Neuronal stem cell (in vitro differentiated cells): ENCODE data around the gene DHCR7.

Experiments used
- DNase-seq: peaks from one replicate; pipeline ENCODE4 v3.0.0-alpha.2; 2013; ENCODE audit warnings: low spot score
- H2AFZ ChIP-seq: one replicate; pipeline ENCODE4 v1.6.1; 2013; ENCODE audit warnings: mild to moderate bottlenecking, low read length, inconsistent platforms
- H2AK5ac ChIP-seq: 2 replicates; pipeline ENCODE4 v1.6.1; 2013; ENCODE audit warnings: low read depth, mild to moderate bottlenecking, inconsistent platforms, low read length, moderate library complexity, mixed read lengths
- H2BK120ac ChIP-seq: 2 replicates; pipeline ENCODE4 v1.6.1; 2013; ENCODE audit warnings: low read depth, mild to moderate bottlenecking, inconsistent platforms, low read length, moderate library complexity, mixed read lengths
- H2BK12ac ChIP-seq: one replicate; pipeline ENCODE4 v1.6.1; 2013; ENCODE audit warnings: low read length, inconsistent platforms
- H2BK15ac ChIP-seq: 2 replicates; pipeline ENCODE4 v1.6.1; 2013; ENCODE audit warnings: mild to moderate bottlenecking, low read length, inconsistent platforms, mixed read lengths
- H2BK5ac ChIP-seq: one replicate; pipeline ENCODE4 v1.6.1; 2013; ENCODE audit warnings: inconsistent platforms, mild to moderate bottlenecking, low read length, moderate library complexity
- H3K14ac ChIP-seq: one replicate; pipeline ENCODE4 v1.6.1; 2013; ENCODE audit warnings: low read length, inconsistent platforms
- H3K18ac ChIP-seq: 2 replicates; pipeline ENCODE4 v1.6.1; 2013; ENCODE audit warnings: low read length, inconsistent platforms
- H3K23ac ChIP-seq: 2 replicates; pipeline ENCODE4 v1.6.1; 2013; ENCODE audit warnings: low read depth, mild to moderate bottlenecking, mixed read lengths, low read length, inconsistent platforms; ENCODE audit not compliant: poor library complexity
- H3K27ac ChIP-seq: replicated peaks from 3 replicates; pipeline ENCODE4 v1.5.1; 2013; ENCODE audit warnings: low read length, inconsistent platforms
- H3K27me3 ChIP-seq, 3 experiments: 2 replicates each; pipeline ENCODE4 v1.6.1; 2013; ENCODE audit warnings: low read length in 3 of 3, mild to moderate bottlenecking in 2 of 3, inconsistent platforms in 1 of 3, low read depth in 1 of 3, mixed read lengths in 1 of 3, moderate library complexity in 1 of 3; ENCODE audit not compliant: control insufficient read depth in 3 of 3, insufficient read depth in 3 of 3
- H3K36me3 ChIP-seq, 2 donors: replicated peaks in 1 of 2; 2 replicates each; pipeline ENCODE4 v1.6.1; 2013; ENCODE audit warnings: low read length in 2 of 2; ENCODE audit not compliant: control insufficient read depth in 2 of 2, insufficient read depth in 2 of 2
- H3K4ac ChIP-seq: 2 replicates; pipeline ENCODE4 v1.6.1; 2013; ENCODE audit warnings: inconsistent platforms, mild to moderate bottlenecking, low read length, moderate library complexity
- H3K4me1 ChIP-seq, 2 donors: 1 replicate in 1 of 2; 2 replicates in 1 of 2; pipeline ENCODE4 v1.6.1; 2013; ENCODE audit warnings: low read length in 2 of 2, low read depth in 1 of 2; ENCODE audit not compliant: control insufficient read depth in 2 of 2, insufficient read depth in 1 of 2
- H3K4me2 ChIP-seq: one replicate; pipeline ENCODE4 v1.6.1; 2013; ENCODE audit warnings: mild to moderate bottlenecking, low read length, inconsistent platforms; ENCODE audit not compliant: insufficient read depth, poor library complexity, severe bottlenecking
- H3K4me3 ChIP-seq, 2 donors: 2 replicates each; pipeline ENCODE4 v1.5.1; 2013; ENCODE audit warnings: low read length in 2 of 2, mild to moderate bottlenecking in 2 of 2, inconsistent platforms in 1 of 2, moderate library complexity in 1 of 2
- H3K79me1 ChIP-seq: one replicate; pipeline ENCODE4 v1.6.1; 2013; ENCODE audit warnings: low read depth, mild to moderate bottlenecking, inconsistent platforms, low read length, moderate library complexity
- H3K9ac ChIP-seq: one replicate; pipeline ENCODE4 v1.6.1; 2013; ENCODE audit warnings: mild to moderate bottlenecking, low read depth, low read length, inconsistent platforms; ENCODE audit not compliant: poor library complexity
- H3K9me3 ChIP-seq, 2 donors: replicated peaks in 1 of 2; 2 replicates each; pipeline versions ENCODE3 to v1.6.1; 2013; ENCODE audit warnings: low read length in 2 of 2, mild to moderate bottlenecking in 2 of 2, inconsistent platforms in 1 of 2, low read depth in 1 of 2, mixed read lengths in 1 of 2, moderate library complexity in 1 of 2; ENCODE audit not compliant: control insufficient read depth in 2 of 2, insufficient read depth in 1 of 2
- H4K8ac ChIP-seq: one replicate; pipeline ENCODE4 v1.6.1; 2013; ENCODE audit warnings: low read depth, mild to moderate bottlenecking, inconsistent platforms, low read length, moderate library complexity
- H4K91ac ChIP-seq: one replicate; pipeline ENCODE4 v1.6.1; 2013; ENCODE audit warnings: low read length, low read depth, mild to moderate bottlenecking, inconsistent platforms; ENCODE audit not compliant: poor library complexity
- WGBS, 2 donors: extraction: QIAGEN DNeasy Blood & Tissue Kit; methylation state at CpG; one replicate each; pipeline ENCODE4 v1.1.7; 2013; ENCODE audit warnings: missing lambda C conversion rate in 2 of 2, mixed read lengths in 1 of 2; ENCODE audit not compliant: insufficient read length in 2 of 2, insufficient replicate concordance in 1 of 2; ENCODE audit errors: extremely low coverage in 2 of 2; 5-methylcytosine and 5-hydroxymethylcytosine counted together

DHCR7 gene

DNA sequence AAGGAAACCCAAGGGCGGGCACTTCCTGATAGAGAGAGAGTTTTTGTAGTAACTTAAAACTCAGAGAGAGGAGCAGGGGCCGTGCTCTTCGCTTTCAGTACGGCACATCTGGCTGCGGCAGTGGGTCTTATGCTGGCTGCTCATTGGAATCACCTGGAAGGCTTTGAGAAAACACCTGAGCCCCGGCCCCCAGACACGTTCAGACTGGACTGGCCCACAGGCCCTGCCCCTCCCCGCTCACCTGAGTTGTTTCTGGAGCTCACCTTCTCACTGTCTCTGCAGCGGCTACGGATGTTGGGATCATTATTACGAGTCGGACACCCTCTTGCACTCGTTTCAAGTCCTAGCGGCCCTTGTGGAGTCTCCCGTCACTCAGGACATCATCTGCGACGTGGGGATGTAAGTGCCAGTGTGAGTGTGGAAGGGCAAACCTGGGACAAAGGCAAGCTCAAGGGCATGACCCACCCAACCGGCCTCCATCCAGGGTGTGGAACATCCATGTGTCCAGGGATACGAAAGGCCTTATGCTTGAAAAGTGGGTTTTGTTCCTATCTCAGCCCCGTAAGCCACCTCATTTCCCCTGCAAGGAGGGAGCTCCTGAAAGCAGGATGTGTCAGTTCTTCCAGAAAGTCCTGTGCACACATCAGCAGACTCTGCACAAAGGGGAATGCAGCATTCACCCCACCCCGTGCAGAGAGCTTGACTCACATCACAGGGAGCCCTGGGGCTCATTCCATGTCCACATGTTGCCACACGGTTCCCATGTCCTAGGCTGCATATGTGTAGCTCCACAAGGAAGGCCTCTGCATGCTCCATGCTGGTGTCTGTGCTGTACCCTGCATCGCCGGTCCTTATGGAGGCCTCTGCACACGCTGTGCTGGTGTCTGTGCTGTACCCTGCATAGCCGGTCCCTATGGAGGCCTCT, 10.2 kb upstream of the DHCR7 start:
- Histone ChIP-seq H3K4me2 (no peak overlapping the region), H3K4me1 (peaks cover 9 to 13% of the 10 kb centered on the region in 2 donors), H3K4me3 (no peak overlapping the region), H4K91ac (no peak overlapping the region), H2BK15ac (no peak overlapping the region), H3K27me3 (no peaks in the 10 kb centered on the region), H3K18ac (peak overlapping the region; percentile 53), H3K36me3 (peaks cover 19 to 66% of the 10 kb centered on the region in 2 donors), H2BK12ac (no peak overlapping the region), H3K9me3 (no peaks in the 10 kb centered on the region), H3K27ac (no peak overlapping the region), H3K9ac (peak overlapping the region; percentile 66), H3K4ac (no peak overlapping the region), H3K79me1 (peaks cover 4% of the 10 kb centered on the region), H3K14ac (no peak overlapping the region), H2BK5ac (no peak overlapping the region), H2BK120ac (no peak overlapping the region), H4K8ac (no peak overlapping the region), H2AFZ (no peak overlapping the region), H2AK5ac (no peak overlapping the region), H3K23ac (peak overlapping the region; percentile 69)
- no peak for DNase-seq
- WGBS, 2 donors, result no CpG with 5 or more reads among the region's 26 CpGs

GRCh38 chr11:71456831-71457230, 8.6 kb upstream of the DHCR7 start:
- Histone ChIP-seq H3K23ac (no peak overlapping the region), H3K9me3 (no peaks in the 10 kb centered on the region), H3K36me3 (peaks cover 19 to 60% of the 10 kb centered on the region in 2 donors), H3K4ac (no peak overlapping the region), H2BK15ac (no peak overlapping the region), H2BK12ac (no peak overlapping the region), H2BK5ac (no peak overlapping the region), H2AK5ac (no peak overlapping the region), H3K79me1 (peaks cover 6% of the 10 kb centered on the region), H3K14ac (no peak overlapping the region), H3K27ac (no peak overlapping the region), H3K4me3 (no peak overlapping the region), H4K8ac (no peak overlapping the region), H3K27me3 (no peaks in the 10 kb centered on the region), H4K91ac (no peak overlapping the region), H3K9ac (no peak overlapping the region), H2AFZ (no peak overlapping the region), H2BK120ac (no peak overlapping the region), H3K18ac (no peak overlapping the region), H3K4me2 (no peak overlapping the region), H3K4me1 (peaks cover 16 to 18% of the 10 kb centered on the region in 2 donors)
- no CpG with 5 or more reads among the region's 10 CpGs for WGBS, 2 donors
- no peak for DNase-seq

- no peaks in the 10 kb centered on the region for H3K9me3 ChIP-seq
- no peak overlapping the region for H3K23ac ChIP-seq
- no peak for DNase-seq
- no peak overlapping the region for H2AFZ ChIP-seq
- H3K18ac ChIP-seq, result no peak overlapping the region
- H3K4ac ChIP-seq, result no peak overlapping the region
- peaks cover 19 to 62% of the 10 kb centered on the region in 2 donors for H3K36me3 ChIP-seq
- H2AK5ac ChIP-seq, result no peak overlapping the region
- no peaks in the 10 kb centered on the region for H3K27me3 ChIP-seq
- peaks cover 6% of the 10 kb centered on the region for H3K79me1 ChIP-seq
- H3K4me1 ChIP-seq, result peaks cover 16 to 18% of the 10 kb centered on the region in 2 donors
- no peak overlapping the region for H3K4me2 ChIP-seq
- no peak overlapping the region for H2BK15ac ChIP-seq
- H2BK120ac ChIP-seq, result no peak overlapping the region
- no peak overlapping the region for H2BK12ac ChIP-seq
- no peak overlapping the region for H3K27ac ChIP-seq
- WGBS, 2 donors, result no CpG with 5 or more reads among the region's 8 CpGs
- H2BK5ac ChIP-seq, result no peak overlapping the region
- peak overlapping the region; percentile 53 for H3K9ac ChIP-seq
- no peak overlapping the region for H3K4me3 ChIP-seq
- H4K8ac ChIP-seq, result no peak overlapping the region
- H3K14ac ChIP-seq, result no peak overlapping the region
- H4K91ac ChIP-seq, result no peak overlapping the region
These were observed 8.1 kb upstream of the DHCR7 start for GRCh38 chr11:71456294-71456693.

- Histone ChIP-seq H2BK15ac (no peak overlapping the region), H4K8ac (no peak overlapping the region), H3K79me1 (peaks cover 6% of the 10 kb centered on the region), H3K4me3 (peak overlapping the region in 1 of 2 donors; percentile 19), H4K91ac (no peak overlapping the region), H2AK5ac (no peak overlapping the region), H3K14ac (no peak overlapping the region), H3K18ac (no peak overlapping the region), H3K36me3 (peaks cover 19 to 54% of the 10 kb centered on the region in 2 donors), H3K9ac (no peak overlapping the region), H3K27me3 (no peaks in the 10 kb centered on the region), H3K27ac (no peak overlapping the region), H3K4me1 (peaks cover 12 to 20% of the 10 kb centered on the region in 2 donors), H3K4me2 (no peak overlapping the region), H2BK12ac (no peak overlapping the region), H3K9me3 (no peaks in the 10 kb centered on the region), H2AFZ (no peak overlapping the region), H2BK5ac (no peak overlapping the region), H3K4ac (no peak overlapping the region), H2BK120ac (no peak overlapping the region), H3K23ac (no peak overlapping the region)
- no peak for DNase-seq
- WGBS, 2 donors, result no CpG with 5 or more reads among the region's 7 CpGs
These were observed 6.4 kb upstream of the DHCR7 start for GRCh38 chr11:71454470-71455113.
